ENCODE measurements around the gene IFFO2.

Gene IFFO2

GRCh38 chr1:18997508-18997907 is 41.0 kb upstream of the IFFO2 start:
- H3K4me3 ChIP-seq, result no peak overlapping the region
- DNase-seq (ENCODE audit: low spot score), result no peak
- peak overlapping the region in 1 of 2 donors; percentile 59 for H3K27ac ChIP-seq
- TF ChIP-seq CTCF (IDR thresholded peaks at IDR 0.05), result no peak

GRCh38 chr1:18996548-18997177 is 40.2 kb upstream of the IFFO2 start:
- Histone ChIP-seq H3K4me3 (no peak overlapping the region), H3K27ac (no peak overlapping the region)
- no peak for TF ChIP-seq CTCF (IDR thresholded peaks at IDR 0.05)
- peak; percentile 22 for DNase-seq (ENCODE audit: low spot score)

- no peak for TF ChIP-seq CTCF (IDR thresholded peaks at IDR 0.05)
- DNase-seq (ENCODE audit: low spot score), result peak; percentile 17
Measured at GRCh38 chr1:18994381-18994780, 37.9 kb upstream of the IFFO2 start.

GRCh38 chr1:18992646-18993045 is 36.2 kb upstream of the IFFO2 start:
- Histone ChIP-seq H3K4me3 (no peak overlapping the region), H3K27ac (no peak overlapping the region)
- no peak for DNase-seq (ENCODE audit: low spot score)
- no peak for TF ChIP-seq CTCF (IDR thresholded peaks at IDR 0.05)

More at GRCh38 chr1:18994381-18994780, 37.9 kb upstream of the IFFO2 start:
- no peak overlapping the region for H3K4me3 ChIP-seq
- no peak overlapping the region for H3K27ac ChIP-seq

- TF ChIP-seq CTCF (IDR thresholded peaks at IDR 0.05), result no peak
- Histone ChIP-seq H3K4me3 (no peak overlapping the region), H3K27ac (no peak overlapping the region)
- peak; percentile 28 for DNase-seq (ENCODE audit: low spot score)
Measured at GRCh38 chr1:18991585-18991984, 35.1 kb upstream of the IFFO2 start.

- no peak for TF ChIP-seq CTCF (IDR thresholded peaks at IDR 0.05)
- DNase-seq (ENCODE audit: low spot score), result peak; percentile 60
Measured at GRCh38 chr1:18989896-18990295, 33.4 kb upstream of the IFFO2 start.

GRCh38 chr1:18989176-18989799 is 32.8 kb upstream of the IFFO2 start:
- Histone ChIP-seq H3K27ac (no peak overlapping the region), H3K4me3 (no peak overlapping the region)
- peak; percentile 46 for DNase-seq (ENCODE audit: low spot score)
- no peak for TF ChIP-seq CTCF (IDR thresholded peaks at IDR 0.05)

More at GRCh38 chr1:18989896-18990295, 33.4 kb upstream of the IFFO2 start:
- Histone ChIP-seq H3K27ac (no peak overlapping the region), H3K4me3 (no peak overlapping the region)
